Activated CD4-positive, alpha-beta T cell treated with anti-CD3 and anti-CD28 coated beads for 36 hours (primary cell): Measurements from ENCODE around the gene CXCL5. TPM values are rescaled to one million over a fixed set of nuclear protein-coding genes. Genes with fewer than 3 reads are reported as not detected.
"Not testable (repeated sequence)": the region's sequence is repeated elsewhere in the genome, so short reads cannot be mapped to it uniquely, and the experiment has no call there.

Experiments
- ATAC-seq: fragments of 200-7000 bp; cut with Tn5 transposase; one replicate; pipeline ENCODE4 v1.10.0; 2021; ENCODE audit warnings: mild to moderate bottlenecking, moderate library complexity
- CTCF ChIA-PET: fragments of 350-600 bp; sonication (Branson Sonifier 250); formaldehyde crosslinking; loops from one replicate; lab custom pipeline; 2021; ENCODE audit warnings: antibody characterized with exemption; lab: Charles Lee
- POLR2A ChIA-PET: fragments of 350-600 bp; sonication (Branson Sonifier 250); formaldehyde crosslinking; loops from one replicate; lab custom pipeline; 2021; ENCODE audit warnings: antibody characterized with exemption, inconsistent platforms; lab: Charles Lee
- DNase-seq: peaks from one replicate; pipeline ENCODE4 v3.0.0-alpha.2; 2020
- H3K27ac Mint-ChIP-seq: one replicate; pipeline ENCODE4 v1.8.0; 2021; ENCODE audit warnings: mixed read lengths
- H3K27me3 Mint-ChIP-seq: one replicate; pipeline ENCODE4 v1.8.0; 2021; ENCODE audit warnings: mixed read lengths
- H3K36me3 Mint-ChIP-seq: one replicate; pipeline ENCODE4 v1.8.0; 2021; ENCODE audit warnings: low read depth, mixed read lengths
- H3K4me1 Mint-ChIP-seq: one replicate; pipeline ENCODE4 v1.8.0; 2021; ENCODE audit warnings: mixed read lengths
- H3K4me3 Mint-ChIP-seq: one replicate; pipeline ENCODE4 v1.8.0; 2021; ENCODE audit warnings: mild to moderate bottlenecking, moderate library complexity, mixed read lengths
- H3K9me3 Mint-ChIP-seq: one replicate; pipeline ENCODE4 v1.8.0; 2021; ENCODE audit warnings: low read depth, mixed read lengths
- intact Hi-C, 2 experiments: fragments of 100-400 bp; cut with DNase I in 1 of 2; cut with micrococcal nuclease in 1 of 2; formaldehyde crosslinking; loops; one replicate each; pipeline versions ENCODE4 v1.14.2 to v1.15.1; 2022 to 2024; cut with DNase I, micrococcal nuclease
- total RNA-seq, 2 experiments: library from RNA; stranded (reverse); gene quantifications; one replicate each; pipeline ENCODE4 v1.2.3, GENCODE V29; 2021

CXCL5 gene
- total RNA-seq, 2 experiments from 2014 or later, result not detected

GRCh38 chr4:73970011-73970410, 28.5 kb downstream of the CXCL5 start:
- Mint-ChIP-seq H3K27ac (no peak overlapping the region), H3K4me3 (no peak overlapping the region), H3K9me3 (peaks cover 1% of the 10 kb centered on the region), H3K4me1 (no peaks in the 10 kb centered on the region), H3K27me3 (no peaks in the 10 kb centered on the region), H3K36me3 (no peaks in the 10 kb centered on the region)
- CTCF ChIA-PET, result no interaction called here
- ATAC-seq (no peak), DNase-seq (no peak)
- POLR2A ChIA-PET, result no interaction called here
- intact Hi-C loops, result no loop called here

GRCh38 chr4:73967866-73968265, 30.6 kb downstream of the CXCL5 start:
- ChIA-PET POLR2A (no interaction called here), CTCF (no interaction called here)
- DNase-seq (no peak), ATAC-seq (no peak)
- no peaks in the 10 kb centered on the region for H3K27me3 Mint-ChIP-seq
- intact Hi-C loops, result no loop called here
- H3K4me1 Mint-ChIP-seq, result no peaks in the 10 kb centered on the region
- H3K27ac Mint-ChIP-seq, result no peak overlapping the region
- H3K9me3 Mint-ChIP-seq, result no peaks in the 10 kb centered on the region
- H3K36me3 Mint-ChIP-seq, result no peaks in the 10 kb centered on the region
- no peak overlapping the region for H3K4me3 Mint-ChIP-seq

GRCh38 chr4:73964862-73965611, 33.4 kb downstream of the CXCL5 start:
- Mint-ChIP-seq H3K4me1 (no peaks in the 10 kb centered on the region), H3K9me3 (peaks cover 11% of the 10 kb centered on the region), H3K27ac (no peak overlapping the region), H3K27me3 (no peaks in the 10 kb centered on the region), H3K36me3 (no peaks in the 10 kb centered on the region), H3K4me3 (no peak overlapping the region)
- CTCF ChIA-PET, result interaction anchor here (0.6 kb wide), 1 partner anchor 234 kb away, joined by 3 read pairs; no protein-coding TSS in a partner anchor
- POLR2A ChIA-PET, result no interaction called here
- intact Hi-C loops, result no loop called here
- ATAC-seq (no peak), DNase-seq (no peak)

- H3K4me1 Mint-ChIP-seq, result no peaks in the 10 kb centered on the region
- no peak for ATAC-seq
- ChIA-PET POLR2A (no interaction called here), CTCF (interaction anchor here (0.8 kb wide), 1 partner anchor 289 kb away, joined by 3 read pairs; no protein-coding TSS in a partner anchor)
- H3K27ac Mint-ChIP-seq, result no peak overlapping the region
- no peak overlapping the region for H3K4me3 Mint-ChIP-seq
- no peak for DNase-seq
- no peaks in the 10 kb centered on the region for H3K27me3 Mint-ChIP-seq
- intact Hi-C loops, result no loop called here
- no peaks in the 10 kb centered on the region for H3K36me3 Mint-ChIP-seq
- peaks cover 17% of the 10 kb centered on the region for H3K9me3 Mint-ChIP-seq
These were observed 35.8 kb downstream of the CXCL5 start for GRCh38 chr4:73962724-73963123.

- peaks cover 29% of the 10 kb centered on the region for H3K9me3 Mint-ChIP-seq
- H3K4me1 Mint-ChIP-seq, POLR2A ChIA-PET, ATAC-seq, CTCF ChIA-PET, H3K27ac Mint-ChIP-seq, intact Hi-C loops, H3K27me3 Mint-ChIP-seq, H3K4me3 Mint-ChIP-seq, DNase-seq, H3K36me3 Mint-ChIP-seq: not testable (repeated sequence)
These were observed 39.4 kb downstream of the CXCL5 start for GRCh38 chr4:73959041-73959440.

GRCh38 chr4:73952352-73952751, 46.1 kb downstream of the CXCL5 start:
- Mint-ChIP-seq H3K27me3 (no peaks in the 10 kb centered on the region), H3K4me3 (no peak overlapping the region), H3K9me3 (peaks cover 8% of the 10 kb centered on the region), H3K4me1 (no peaks in the 10 kb centered on the region), H3K27ac (no peak overlapping the region), H3K36me3 (no peaks in the 10 kb centered on the region)
- POLR2A ChIA-PET, result no interaction called here
- DNase-seq (no peak), ATAC-seq (no peak)
- CTCF ChIA-PET, result interaction anchor here (0.6 kb wide), 1 partner anchor 1736 kb away, joined by 3 read pairs; no protein-coding TSS in a partner anchor
- intact Hi-C loops, result no loop called here

- H3K4me3 Mint-ChIP-seq, H3K27me3 Mint-ChIP-seq, H3K4me1 Mint-ChIP-seq, ATAC-seq, POLR2A ChIA-PET, intact Hi-C loops, H3K36me3 Mint-ChIP-seq, CTCF ChIA-PET, H3K9me3 Mint-ChIP-seq, H3K27ac Mint-ChIP-seq, DNase-seq: not testable (repeated sequence)
These were observed 48.0 kb downstream of the CXCL5 start for GRCh38 chr4:73950376-73950920.

- H3K27me3 Mint-ChIP-seq, result peaks cover 15% of the 10 kb centered on the region
- ChIA-PET CTCF (no interaction called here), POLR2A (no interaction called here)
- no peak overlapping the region for H3K4me3 Mint-ChIP-seq
- H3K9me3 Mint-ChIP-seq, result no peaks in the 10 kb centered on the region
- no peak for DNase-seq
- H3K4me1 Mint-ChIP-seq, result peaks cover 2% of the 10 kb centered on the region
- intact Hi-C loops, result no loop called here
- ATAC-seq, result no peak
- H3K36me3 Mint-ChIP-seq, result no peaks in the 10 kb centered on the region
- no peak overlapping the region for H3K27ac Mint-ChIP-seq
These were observed 49.3 kb downstream of the CXCL5 start for GRCh38 chr4:73948990-73949706.

GRCh38 chr4:73948291-73948690, 50.2 kb downstream of the CXCL5 start:
- DNase-seq, result no peak
- no peak overlapping the region for H3K27ac Mint-ChIP-seq
- peaks cover 2% of the 10 kb centered on the region for H3K4me1 Mint-ChIP-seq
- ChIA-PET CTCF (no interaction called here), POLR2A (no interaction called here)
- intact Hi-C loops, result no loop called here
- no peaks in the 10 kb centered on the region for H3K36me3 Mint-ChIP-seq
- no peak for ATAC-seq
- no peaks in the 10 kb centered on the region for H3K9me3 Mint-ChIP-seq
- peaks cover 20% of the 10 kb centered on the region for H3K27me3 Mint-ChIP-seq
- no peak overlapping the region for H3K4me3 Mint-ChIP-seq

GRCh38 chr4:73947239-73947985, 51.1 kb downstream of the CXCL5 start:
- Mint-ChIP-seq H3K27me3 (peaks cover 27% of the 10 kb centered on the region), H3K9me3 (no peaks in the 10 kb centered on the region), H3K4me1 (peaks cover 2% of the 10 kb centered on the region), H3K36me3 (no peaks in the 10 kb centered on the region), H3K27ac (no peak overlapping the region), H3K4me3 (no peak overlapping the region)
- ChIA-PET CTCF (interaction anchor here (0.6 kb wide), 1 partner anchor 354 kb away, joined by 3 read pairs; no protein-coding TSS in a partner anchor), POLR2A (no interaction called here)
- ATAC-seq (no peak), DNase-seq (no peak)
- intact Hi-C loops, result no loop called here

- H3K9me3 Mint-ChIP-seq, result no peaks in the 10 kb centered on the region
- no peak overlapping the region for H3K4me3 Mint-ChIP-seq
- CTCF ChIA-PET, result no interaction called here
- DNase-seq, result no peak
- POLR2A ChIA-PET, result no interaction called here
- intact Hi-C loops, result no loop called here
- H3K27me3 Mint-ChIP-seq, result peaks cover 35% of the 10 kb centered on the region
- ATAC-seq, result no peak
- H3K4me1 Mint-ChIP-seq, result peaks cover 2% of the 10 kb centered on the region
- H3K36me3 Mint-ChIP-seq, result no peaks in the 10 kb centered on the region
- H3K27ac Mint-ChIP-seq, result no peak overlapping the region
These were observed 52.6 kb downstream of the CXCL5 start for GRCh38 chr4:73945674-73946449.
